HG03097 (cell line): ENCODE data around the gene RAD51B.

ENCODE experiments used
- ATAC-seq: cut with Tn5 transposase; IDR thresholded peaks from one replicate; pipeline ENCODE4 v1.9.1; 2021; ENCODE audit not compliant: unreplicated experiment, low FRiP score

The RAD51B gene

GRCh38 chr14:68441542-68441941 is 622.0 kb downstream of the RAD51B start:
- no peak for ATAC-seq

- ATAC-seq: no peak
These were observed 623.5 kb downstream of the RAD51B start for GRCh38 chr14:68442828-68443629.

GRCh38 chr14:68444449-68445168 is 625.0 kb downstream of the RAD51B start:
- ATAC-seq: no peak

GRCh38 chr14:68446243-68447040 is 626.9 kb downstream of the RAD51B start:
- no peak for ATAC-seq

- ATAC-seq: no peak
These were observed 628.1 kb downstream of the RAD51B start for GRCh38 chr14:68447581-68448251.

- no peak for ATAC-seq
These were observed 628.8 kb downstream of the RAD51B start for GRCh38 chr14:68448252-68448902.

- ATAC-seq: no peak
These were observed 630.1 kb downstream of the RAD51B start for GRCh38 chr14:68449561-68450181.

DNA sequence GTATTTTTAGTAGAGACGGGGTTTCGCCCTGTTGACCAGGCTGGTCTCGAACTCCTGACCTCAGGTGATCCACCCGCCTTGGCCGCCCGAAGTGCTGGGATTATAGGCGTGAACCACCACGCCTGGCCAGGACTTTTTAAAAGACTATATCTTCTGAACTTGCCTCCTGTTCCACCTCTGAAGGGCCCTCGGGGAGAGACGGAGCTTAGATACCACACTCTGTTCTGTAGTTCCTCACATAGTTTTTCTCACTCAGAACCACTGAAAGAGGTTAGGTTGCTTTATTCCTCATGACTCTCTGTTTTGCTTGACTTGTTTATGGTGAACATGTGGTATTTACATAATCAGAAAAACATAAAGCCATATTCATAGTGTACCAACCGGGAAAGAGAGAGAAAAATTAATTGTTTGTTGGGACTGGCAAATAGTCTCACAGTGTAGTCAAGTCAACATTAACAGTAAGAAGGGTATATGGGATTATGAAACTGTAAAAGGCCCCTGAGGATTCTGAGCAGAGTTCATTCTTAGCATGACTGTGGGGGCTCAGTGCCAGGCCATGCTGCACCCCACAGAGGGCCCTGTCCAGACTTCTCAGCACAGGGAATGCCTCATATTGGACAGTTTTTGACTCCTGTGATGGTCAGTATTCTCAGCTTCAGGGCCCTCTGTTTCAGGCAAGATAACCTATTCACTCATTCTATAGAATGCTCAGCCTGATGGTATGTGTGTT is 631.0 kb downstream of the RAD51B start:
- ATAC-seq: no peak

- ATAC-seq: no peak
These were observed 632.3 kb downstream of the RAD51B start for GRCh38 chr14:68451696-68452373.

GRCh38 chr14:68458253-68458652 is 638.7 kb downstream of the RAD51B start:
- no peak for ATAC-seq

DNA sequence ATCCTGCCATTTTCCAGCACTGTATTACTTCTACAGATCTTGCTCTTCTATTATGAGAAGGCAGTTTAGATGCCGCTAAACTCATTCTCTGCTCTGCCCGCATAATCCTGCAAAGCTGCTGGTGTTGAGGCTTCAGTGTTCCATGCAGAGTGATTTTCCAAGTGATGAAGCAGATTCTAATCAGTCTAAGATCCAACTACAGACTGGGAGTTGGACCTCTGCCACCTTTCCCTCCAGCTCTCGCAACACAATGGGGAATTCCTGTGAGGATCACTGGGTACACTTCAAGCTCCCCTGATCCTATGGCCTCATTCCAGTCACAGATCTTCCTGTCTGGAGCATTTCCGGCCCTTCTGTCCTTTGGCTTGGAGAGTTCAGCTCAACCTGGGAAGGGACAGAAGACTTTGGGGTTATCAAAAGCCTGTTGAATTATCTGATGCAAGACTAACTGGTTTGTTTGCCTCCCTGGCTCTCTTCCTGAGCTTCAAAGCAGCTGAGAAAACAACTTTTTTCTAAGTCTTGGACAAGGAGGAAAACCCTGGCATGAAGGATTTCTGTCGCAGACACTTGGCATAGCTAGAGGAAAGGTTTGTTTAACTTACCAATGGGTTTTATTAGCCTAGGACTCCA is 639.4 kb downstream of the RAD51B start:
- no peak for ATAC-seq

DNA sequence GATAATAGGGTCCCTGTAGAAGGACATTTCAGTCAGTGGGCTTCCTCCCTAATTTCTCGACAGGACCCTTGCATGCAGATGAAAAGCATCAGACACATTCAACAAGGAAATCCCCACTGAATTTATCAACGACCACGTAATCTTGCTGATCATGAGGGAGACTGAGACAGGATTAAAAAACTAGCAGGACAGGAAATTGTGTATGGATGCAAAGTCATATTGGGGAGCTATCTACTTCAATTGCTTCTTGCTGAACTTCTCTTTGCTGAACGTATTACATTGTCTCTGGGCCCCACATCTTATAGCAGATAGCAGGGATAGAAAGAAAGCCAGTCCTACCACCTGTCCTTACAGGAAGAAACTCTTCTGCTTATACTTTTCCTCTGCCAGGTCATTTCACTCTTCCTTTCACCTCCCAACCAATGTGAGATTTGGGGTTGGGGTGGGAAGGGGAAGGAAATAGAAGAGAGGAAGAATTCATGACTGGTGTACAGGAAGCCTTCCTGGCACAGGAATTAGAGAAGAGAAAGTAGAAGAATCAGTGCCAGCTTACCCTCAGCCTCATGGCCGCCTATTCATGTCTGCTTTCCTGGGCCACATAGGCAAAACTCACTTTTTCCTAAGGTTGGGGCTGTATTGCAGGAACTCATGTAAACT is 640.0 kb downstream of the RAD51B start:
- no peak for ATAC-seq

- ATAC-seq: no peak
These were observed 641.0 kb downstream of the RAD51B start for GRCh38 chr14:68460541-68460940.

DNA sequence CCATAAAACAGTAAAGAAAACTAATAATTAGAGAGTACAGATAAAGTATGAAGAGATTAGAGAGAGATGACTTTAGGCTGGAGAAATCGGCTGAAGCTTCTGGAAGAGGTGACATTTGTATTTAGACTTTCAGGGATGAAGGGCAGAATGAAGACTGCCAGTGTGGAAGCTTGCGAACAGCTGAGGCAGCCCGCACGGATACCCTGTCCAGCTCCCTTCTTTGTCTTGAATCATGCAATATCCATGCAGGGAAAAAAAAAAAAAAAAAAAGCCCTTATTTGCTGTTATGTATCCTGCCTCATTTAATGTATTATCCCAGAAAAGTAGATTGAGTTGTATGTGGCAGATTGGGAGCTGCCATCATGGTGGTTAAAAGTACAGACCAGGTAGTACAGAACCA is 641.5 kb downstream of the RAD51B start:
- ATAC-seq: no peak

DNA sequence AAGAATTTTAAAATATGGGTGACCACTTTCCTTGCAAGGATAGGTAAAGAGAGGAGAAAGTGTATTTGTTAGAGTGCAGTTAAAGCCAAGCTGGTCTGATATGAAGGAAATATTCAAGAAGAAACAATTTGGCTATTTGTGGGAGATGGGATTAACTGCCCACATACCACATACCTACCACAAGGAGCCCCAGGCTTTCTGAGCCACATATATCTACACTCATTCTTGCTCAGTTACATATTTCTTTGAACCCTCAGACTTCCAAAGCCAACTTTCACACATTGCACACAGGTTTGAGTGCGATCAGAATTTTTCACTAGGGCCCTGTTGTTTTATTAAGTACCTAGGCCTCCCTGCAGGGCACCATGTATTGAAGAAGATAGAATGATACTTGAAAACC is 643.1 kb downstream of the RAD51B start:
- ATAC-seq: no peak

- no peak for ATAC-seq
These were observed 643.7 kb downstream of the RAD51B start for GRCh38 chr14:68463299-68463698.

GRCh38 chr14:68463705-68464374 is 644.3 kb downstream of the RAD51B start:
- ATAC-seq: no peak
